Urinary bladder (tissue), 4 donors: ENCODE data around the gene NREP. TPM values are rescaled to one million over a fixed set of nuclear protein-coding genes. Genes with fewer than 3 reads are reported as not detected.
A peak's percentile ranks its signal among the peaks of the same experiment; 100 is the strongest.

Source experiments
- DNase-seq: peaks from one replicate; pipeline ENCODE4 v3.0.0-alpha.2; 2015; ENCODE audit errors: extremely low spot score
- H3K27ac ChIP-seq: one replicate; pipeline ENCODE4 v1.5.1; 2013; ENCODE audit warnings: low read depth, mild to moderate bottlenecking, moderate library complexity
- H3K36me3 ChIP-seq: one replicate; pipeline ENCODE4 v1.6.1; 2013; ENCODE audit warnings: mild to moderate bottlenecking, moderate library complexity; ENCODE audit not compliant: insufficient read depth
- H3K4me1 ChIP-seq: one replicate; pipeline ENCODE4 v1.6.1; 2013; ENCODE audit warnings: mild to moderate bottlenecking, moderate library complexity; ENCODE audit not compliant: insufficient read depth
- H3K4me3 ChIP-seq: one replicate; pipeline ENCODE4 v1.5.1; 2013; ENCODE audit warnings: low read depth, low read length
- WGBS: extraction: QIAGEN DNeasy Blood & Tissue Kit; methylation state at CpG from one replicate; pipeline ENCODE4 v1.1.7; 2013; 5-methylcytosine and 5-hydroxymethylcytosine counted together
- polyA plus RNA-seq: library from polyadenylated mRNA; stranded (reverse); fragments of 200-250 nt; gene quantifications from one replicate; pipeline ENCODE4 v1.2.3, GENCODE V29; 2013
- total RNA-seq: library from RNA; depleted of rRNA; stranded (reverse); fragments of >200 nt; gene quantifications from one replicate; pipeline ENCODE4 v1.2.3, GENCODE V29; 2014
- donor health status: healthy with polysubstance abuse.
- donor health status: healthy.

Gene NREP
- total and polyA plus RNA-seq, 2 donors, result 24.6 to 372 TPM

- no peaks in the 10 kb centered on the region for H3K4me1 ChIP-seq
- WGBS, result 39% methylated on average over 8 of the region's 8 CpGs
- no peaks in the 10 kb centered on the region for H3K36me3 ChIP-seq
- H3K27ac ChIP-seq, result peak overlapping the region; percentile 38
- no peak for DNase-seq
- no peak overlapping the region for H3K4me3 ChIP-seq
Measured at GRCh38 chr5:111755345-111755941, 1.6 kb downstream of the NREP start.

- H3K27ac ChIP-seq, result no peak overlapping the region
- H3K4me3 ChIP-seq, result no peak overlapping the region
- H3K4me1 ChIP-seq, result no peaks in the 10 kb centered on the region
- WGBS, result 84% methylated on average over 3 of the region's 3 CpGs
- DNase-seq, result no peak
- H3K36me3 ChIP-seq, result no peaks in the 10 kb centered on the region
Measured at GRCh38 chr5:111753884-111754589, 3.0 kb downstream of the NREP start.

GRCh38 chr5:111752426-111752965, 4.5 kb downstream of the NREP start:
- DNase-seq, result no peak
- Histone ChIP-seq H3K36me3 (no peaks in the 10 kb centered on the region), H3K4me1 (no peaks in the 10 kb centered on the region), H3K27ac (no peak overlapping the region), H3K4me3 (no peak overlapping the region)
- WGBS, result 89% methylated on average over 2 of the region's 2 CpGs

DNA sequence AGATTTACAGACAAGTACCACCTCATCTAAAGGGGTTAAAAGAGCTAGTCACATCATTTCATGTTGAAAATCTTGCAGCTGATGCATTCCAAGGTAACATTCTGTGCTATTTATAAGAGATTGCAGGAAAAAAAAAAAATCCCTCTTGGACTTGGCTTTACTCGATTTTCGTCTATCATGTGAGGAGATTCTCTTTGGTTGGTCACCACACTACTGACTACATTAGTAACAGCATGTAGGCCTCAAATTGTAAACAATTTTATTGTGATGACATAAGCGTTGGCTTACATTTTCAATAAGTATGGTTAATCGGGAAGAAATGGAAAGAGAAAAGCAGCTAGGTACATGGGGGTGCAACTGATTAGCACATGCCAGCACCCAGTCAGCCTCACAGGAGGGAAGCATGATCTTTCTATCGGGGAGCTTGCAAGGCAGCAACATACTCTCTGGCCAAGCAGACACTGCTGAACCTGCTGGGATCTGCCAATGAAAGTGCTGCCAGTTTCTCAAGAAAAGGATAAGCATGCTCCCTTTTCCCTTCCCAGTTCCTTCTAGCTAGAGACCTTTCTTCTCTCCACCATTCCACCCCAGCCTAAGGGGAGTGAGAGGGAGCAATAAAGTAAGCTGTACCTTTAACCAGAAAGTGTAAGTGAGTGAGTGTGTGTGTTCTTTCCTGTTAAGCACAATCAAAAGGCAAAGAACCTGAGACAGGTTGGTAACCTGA, 7.5 kb downstream of the NREP start:
- WGBS, result 45% methylated on average over 5 of the region's 5 CpGs
- Histone ChIP-seq H3K4me1 (no peaks in the 10 kb centered on the region), H3K4me3 (no peak overlapping the region), H3K36me3 (no peaks in the 10 kb centered on the region), H3K27ac (no peak overlapping the region)
- DNase-seq, result no peak

- Histone ChIP-seq H3K36me3 (no peaks in the 10 kb centered on the region), H3K4me3 (no peak overlapping the region), H3K27ac (no peak overlapping the region), H3K4me1 (no peaks in the 10 kb centered on the region)
- WGBS, result 75% methylated on average over 3 of the region's 3 CpGs
- DNase-seq, result no peak
Measured at GRCh38 chr5:111748304-111748763, 8.7 kb downstream of the NREP start.

- DNase-seq, result no peak
- Histone ChIP-seq H3K27ac (no peak overlapping the region), H3K36me3 (no peaks in the 10 kb centered on the region)
Measured at GRCh38 chr5:111747337-111747736, 9.7 kb downstream of the NREP start.

GRCh38 chr5:111746791-111747190, 10.2 kb downstream of the NREP start:
- Histone ChIP-seq H3K4me3 (no peak overlapping the region), H3K36me3 (no peaks in the 10 kb centered on the region), H3K4me1 (no peaks in the 10 kb centered on the region), H3K27ac (no peak overlapping the region)
- WGBS, result 77% methylated on average over 4 of the region's 4 CpGs
- DNase-seq, result no peak

More at GRCh38 chr5:111747337-111747736, 9.7 kb downstream of the NREP start:
- no peak overlapping the region for H3K4me3 ChIP-seq
- H3K4me1 ChIP-seq, result no peaks in the 10 kb centered on the region
- WGBS, result 64% methylated on average over 2 of the region's 2 CpGs

DNA sequence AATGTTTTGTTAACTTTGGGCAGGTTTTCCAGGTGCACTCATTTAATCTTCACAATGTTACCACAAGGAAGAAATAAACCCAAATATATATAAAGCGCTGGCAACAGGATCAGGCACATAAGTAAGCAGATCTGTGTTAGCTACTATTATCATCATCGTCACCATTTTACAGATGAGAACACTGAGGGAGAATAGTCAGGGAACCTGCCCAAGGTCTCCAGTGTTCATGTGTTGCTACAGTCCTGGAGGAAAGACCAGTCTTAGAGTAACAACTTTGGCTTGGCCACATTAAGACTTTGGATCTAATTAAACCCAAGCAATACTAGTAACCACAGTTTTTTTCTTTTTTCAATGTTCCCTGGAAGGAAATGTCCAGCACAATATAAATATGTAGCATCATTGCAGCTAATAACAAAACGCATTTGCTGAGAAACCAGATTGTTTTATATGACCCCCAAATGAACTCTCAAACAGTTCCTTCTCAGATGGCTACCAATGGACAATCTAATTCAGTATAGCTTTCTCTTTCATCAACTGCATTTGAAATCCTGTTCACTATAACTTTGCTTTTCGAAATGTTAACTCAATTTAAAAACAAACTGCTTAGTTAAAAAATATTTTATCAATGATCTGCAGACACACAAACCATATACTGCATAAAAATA, 11.8 kb downstream of the NREP start:
- WGBS, result 67% methylated on average over 4 of the region's 4 CpGs

GRCh38 chr5:111744455-111744854, 12.5 kb downstream of the NREP start:
- H3K4me1 ChIP-seq, result no peaks in the 10 kb centered on the region
- H3K4me3 ChIP-seq, result no peak overlapping the region
- 62% methylated on average over 2 of the region's 2 CpGs for WGBS
- peak overlapping the region; percentile 50 for H3K27ac ChIP-seq
- H3K36me3 ChIP-seq, result no peaks in the 10 kb centered on the region
- no peak for DNase-seq

More for the DNA sequence above, 11.8 kb downstream of the NREP start:
- H3K36me3 ChIP-seq, result no peaks in the 10 kb centered on the region
- no peak overlapping the region for H3K4me3 ChIP-seq
- no peaks in the 10 kb centered on the region for H3K4me1 ChIP-seq
- H3K27ac ChIP-seq, result no peak overlapping the region
- no peak for DNase-seq

DNA sequence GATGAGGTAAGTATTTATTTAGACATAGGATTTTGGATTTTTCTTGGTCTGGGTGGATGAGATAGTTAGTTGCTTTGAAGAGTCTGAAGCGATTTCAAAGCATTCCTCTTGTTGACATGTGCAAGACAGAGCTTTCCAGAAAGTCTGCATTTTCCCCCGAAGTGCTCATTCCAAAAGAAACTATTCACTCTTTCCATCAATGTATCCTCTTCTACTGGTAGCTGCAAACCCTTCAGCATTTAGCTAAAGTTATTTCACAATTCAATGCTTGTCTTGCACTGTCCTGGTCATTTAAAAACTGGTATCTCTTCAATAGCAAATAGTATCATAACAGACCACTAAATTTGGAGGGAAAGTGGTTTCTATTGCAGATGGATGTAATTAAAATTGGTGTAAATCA, 13.0 kb downstream of the NREP start:
- no peak overlapping the region for H3K27ac ChIP-seq
- 23% methylated on average over 2 of the region's 2 CpGs for WGBS
- DNase-seq, result no peak

GRCh38 chr5:111743512-111743911, 13.5 kb downstream of the NREP start:
- no peak for DNase-seq
- H3K36me3 ChIP-seq, result no peaks in the 10 kb centered on the region
- no peaks in the 10 kb centered on the region for H3K4me1 ChIP-seq
- H3K4me3 ChIP-seq, result no peak overlapping the region
- 25% methylated on average over 2 of the region's 2 CpGs for WGBS
- H3K27ac ChIP-seq, result no peak overlapping the region

More for the DNA sequence above, 13.0 kb downstream of the NREP start:
- Histone ChIP-seq H3K4me3 (no peak overlapping the region), H3K4me1 (no peaks in the 10 kb centered on the region), H3K36me3 (no peaks in the 10 kb centered on the region)

- no peak overlapping the region for H3K4me3 ChIP-seq
- 14% methylated on average over 10 of the region's 10 CpGs for WGBS
- H3K27ac ChIP-seq, result no peak overlapping the region
- DNase-seq, result peak; percentile 84
- no peaks in the 10 kb centered on the region for H3K4me1 ChIP-seq
- no peaks in the 10 kb centered on the region for H3K36me3 ChIP-seq
Measured at GRCh38 chr5:111742177-111742994, 14.6 kb downstream of the NREP start.

DNA sequence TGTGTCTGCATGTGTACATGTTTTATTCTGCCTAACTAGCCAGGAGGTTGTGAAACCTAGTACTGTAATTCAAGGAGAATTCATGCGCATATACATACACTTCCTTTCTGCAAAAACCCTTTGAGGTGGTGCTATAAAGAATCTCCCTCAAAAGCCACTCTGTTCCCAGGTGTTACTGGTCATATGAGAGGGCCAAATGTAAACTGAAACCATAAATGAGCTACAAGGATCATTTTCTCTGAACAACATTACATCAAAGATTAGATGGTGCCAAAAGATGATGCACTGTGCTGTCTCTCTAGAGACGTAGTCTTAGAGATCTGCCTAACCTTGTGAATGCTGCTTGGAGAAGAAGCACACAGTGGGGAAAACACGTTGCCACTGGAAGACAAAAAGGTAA, 15.7 kb downstream of the NREP start:
- 44% methylated on average over 3 of the region's 3 CpGs for whole genome bisulfite sequencing
- Histone ChIP-seq H3K4me3 (no peak overlapping the region), H3K36me3 (no peaks in the 10 kb centered on the region), H3K27ac (no peak overlapping the region), H3K4me1 (no peaks in the 10 kb centered on the region)
- no peak for DNase-seq
